ENCODE measurements around the gene ATM.

DNA sequence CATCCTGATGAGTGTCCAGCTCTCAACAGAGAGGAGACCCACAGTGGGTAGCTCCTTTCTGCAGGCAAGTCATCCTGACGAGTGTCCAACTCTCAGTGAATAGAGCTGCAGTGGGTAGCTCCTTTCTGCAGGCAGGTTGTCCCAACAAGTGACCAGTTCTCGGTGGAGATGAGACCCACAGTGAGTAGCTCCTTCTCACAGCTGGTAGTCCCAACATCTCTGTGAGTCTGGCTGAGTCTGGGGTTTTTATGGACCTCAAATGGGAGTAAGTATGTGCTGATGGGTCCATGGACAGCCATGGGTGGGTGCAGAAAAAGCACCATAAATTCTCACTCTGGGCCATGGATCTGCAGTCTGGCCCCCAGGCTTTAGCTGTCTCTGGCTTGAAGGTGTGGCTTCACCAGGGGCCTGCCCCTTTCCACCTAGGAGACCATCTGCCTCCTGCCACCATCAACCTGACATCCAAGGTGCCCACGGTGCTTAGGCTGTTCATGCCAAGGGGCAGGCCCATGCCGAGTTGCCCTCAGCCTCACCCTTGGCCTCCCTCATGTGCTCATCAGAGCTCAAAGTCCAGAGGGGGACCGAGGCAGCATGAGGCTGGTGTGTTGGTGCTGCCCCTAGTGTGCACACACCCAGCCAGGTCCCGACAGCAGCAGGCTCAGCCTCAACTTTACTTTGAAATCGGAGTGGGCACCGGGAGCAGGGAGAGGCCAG is 15.7 kb upstream of the ATM start:
- TF ChIP-seq POLR2AphosphoS5 (IDR thresholded peaks at IDR 0.05) (no peak), POLR2A (IDR thresholded peaks at IDR 0.05; ENCODE audit: low read depth) (no peak)
- TF ChIP-seq, protein P1, sequence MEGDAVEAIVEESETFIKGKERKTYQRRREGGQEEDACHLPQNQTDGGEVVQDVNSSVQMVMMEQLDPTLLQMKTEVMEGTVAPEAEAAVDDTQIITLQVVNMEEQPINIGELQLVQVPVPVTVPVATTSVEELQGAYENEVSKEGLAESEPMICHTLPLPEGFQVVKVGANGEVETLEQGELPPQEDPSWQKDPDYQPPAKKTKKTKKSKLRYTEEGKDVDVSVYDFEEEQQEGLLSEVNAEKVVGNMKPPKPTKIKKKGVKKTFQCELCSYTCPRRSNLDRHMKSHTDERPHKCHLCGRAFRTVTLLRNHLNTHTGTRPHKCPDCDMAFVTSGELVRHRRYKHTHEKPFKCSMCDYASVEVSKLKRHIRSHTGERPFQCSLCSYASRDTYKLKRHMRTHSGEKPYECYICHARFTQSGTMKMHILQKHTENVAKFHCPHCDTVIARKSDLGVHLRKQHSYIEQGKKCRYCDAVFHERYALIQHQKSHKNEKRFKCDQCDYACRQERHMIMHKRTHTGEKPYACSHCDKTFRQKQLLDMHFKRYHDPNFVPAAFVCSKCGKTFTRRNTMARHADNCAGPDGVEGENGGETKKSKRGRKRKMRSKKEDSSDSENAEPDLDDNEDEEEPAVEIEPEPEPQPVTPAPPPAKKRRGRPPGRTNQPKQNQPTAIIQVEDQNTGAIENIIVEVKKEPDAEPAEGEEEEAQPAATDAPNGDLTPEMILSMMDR (IDR thresholded peaks at IDR 0.05): no peak
